Hepatocyte (in vitro differentiated cells): ENCODE measurements around the gene LRRIQ1. TPM values are rescaled to one million over a fixed set of nuclear protein-coding genes. Genes with fewer than 3 reads are reported as not detected.
"Not testable (repeated sequence)": the region's sequence is repeated elsewhere in the genome, so short reads cannot be mapped to it uniquely, and the experiment has no call there.

ENCODE experiments used
- DNase-seq: peaks from one replicate; pipeline ENCODE4 v3.0.0-alpha.2; 2016; ENCODE audit warnings: low spot score
- H2AFZ ChIP-seq: fragments of 200-600 bp; sonication (generic); 2 replicates; pipeline ENCODE4 v1.6.0; 2016; ENCODE audit warnings: antibody characterized with exemption, mild to moderate bottlenecking
- H3K27ac ChIP-seq: fragments of 200-600 bp; sonication (generic); 2 replicates; pipeline ENCODE4 v1.5.1; 2016; ENCODE audit warnings: mild to moderate bottlenecking
- H3K27me3 ChIP-seq: fragments of 200-600 bp; sonication (generic); 2 replicates; pipeline ENCODE4 v1.6.1; 2016
- H3K36me3 ChIP-seq: fragments of 200-600 bp; sonication (generic); replicated peaks from 2 replicates; pipeline ENCODE4 v1.5.1; 2016; ENCODE audit warnings: low read depth; ENCODE audit not compliant: insufficient read depth
- H3K4me1 ChIP-seq: fragments of 200-600 bp; sonication (generic); 2 replicates; pipeline ENCODE4 v1.5.1; 2016; ENCODE audit warnings: mild to moderate bottlenecking, moderate library complexity; ENCODE audit not compliant: insufficient read depth
- H3K4me2 ChIP-seq: fragments of 200-600 bp; sonication (generic); 2 replicates; pipeline ENCODE4 v1.6.0; 2016
- H3K4me3 ChIP-seq: fragments of 200-600 bp; sonication (generic); 2 replicates; pipeline ENCODE4 v1.5.1; 2016; ENCODE audit warnings: mild to moderate bottlenecking
- H3K79me2 ChIP-seq: fragments of 200-600 bp; sonication (generic); 2 replicates; pipeline ENCODE4 v1.6.0; 2017; ENCODE audit warnings: mild to moderate bottlenecking
- H3K9me2 ChIP-seq: fragments of 200-600 bp; sonication (generic); replicated peaks from 2 replicates; pipeline ENCODE4 v1.6.0; 2017; ENCODE audit warnings: mild to moderate bottlenecking; ENCODE audit not compliant: insufficient read depth
- H3K9me3 ChIP-seq: fragments of 200-600 bp; sonication (generic); 2 replicates; pipeline ENCODE4 v1.5.1; 2016; ENCODE audit warnings: low read depth, mild to moderate bottlenecking
- H4K20me1 ChIP-seq: fragments of 200-600 bp; sonication (generic); 2 replicates; pipeline ENCODE4 v1.6.0; 2016; ENCODE audit warnings: mild to moderate bottlenecking; ENCODE audit not compliant: insufficient read depth, poor library complexity, severe bottlenecking
- EZH2 ChIP-seq: fragments of 200-600 bp; sonication (generic); IDR thresholded peaks from 2 replicates; pipeline ENCODE4 v1.6.1; 2016; ENCODE audit warnings: antibody characterized with exemption, mild to moderate bottlenecking, borderline replicate concordance
- EZH2phosphoT487 ChIP-seq: fragments of 200-600 bp; sonication (generic); IDR thresholded peaks from one replicate; pipeline ENCODE4 v1.6.1; 2018; ENCODE audit warnings: antibody characterized with exemption, mild to moderate bottlenecking, low read depth, moderate library complexity; ENCODE audit not compliant: unreplicated experiment, severe bottlenecking
- WGBS: methylation state at CpG from one replicate; pipeline ENCODE4 v1.1.6; 2016; ENCODE audit warnings: low lambda C conversion rate; ENCODE audit errors: missing lambda C conversion rate; 5-methylcytosine and 5-hydroxymethylcytosine counted together
- polyA plus RNA-seq: library from polyadenylated mRNA; unstranded; fragments of >200 nt; fragmentation: Nextera tagmentation; extraction: Ambion mirVana; gene quantifications from 2 replicates; pipeline ENCODE4 v1.2.1, GENCODE V29; 2016
- total RNA-seq: library from RNA; depleted of rRNA; stranded (reverse); fragments of >200 nt; gene quantifications from 2 replicates; pipeline ENCODE4 v1.2.3, GENCODE V29; 2014
- TF ChIP-seq, protein P1 (sequence below): fragments of 200-600 bp; sonication (generic); IDR thresholded peaks from 2 replicates; pipeline ENCODE4 v1.5.1; 2016; ENCODE audit warnings: antibody characterized with exemption, mild to moderate bottlenecking; ENCODE audit not compliant: poor library complexity

The LRRIQ1 gene
- total and polyA plus RNA-seq, 2 experiments from 2014 or later, result 0.07 to 0.13 TPM

DNA sequence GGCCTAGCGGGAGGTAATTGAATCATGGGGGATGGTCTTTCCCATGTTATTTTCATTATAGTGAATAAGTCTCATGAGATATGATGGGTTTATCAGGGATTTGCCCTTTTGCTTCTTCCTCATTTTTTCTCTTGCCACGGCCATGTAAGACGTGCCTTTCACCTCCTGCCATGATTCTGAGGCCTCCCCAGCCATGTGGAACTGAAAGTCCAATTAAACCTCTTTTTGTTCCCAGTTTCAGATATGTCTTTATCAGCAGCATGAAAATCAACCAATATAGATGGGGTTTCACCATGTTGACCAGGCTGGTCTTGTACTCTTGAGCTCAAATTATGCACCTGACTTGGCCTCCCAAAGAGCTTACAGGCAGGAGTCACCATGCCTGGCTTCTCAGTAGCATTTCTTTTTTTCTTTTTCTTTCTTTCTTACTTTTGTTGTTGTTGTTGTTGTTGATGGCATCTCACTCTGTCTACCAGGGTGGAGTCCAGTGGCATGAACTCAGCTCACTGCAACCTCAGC, 33.3 kb upstream of the LRRIQ1 start:
- Histone ChIP-seq H4K20me1 (no peaks in the 10 kb centered on the region), H3K4me3 (no peak overlapping the region), H3K27me3 (no peaks in the 10 kb centered on the region), H3K4me2 (no peak overlapping the region), H2AFZ (no peak overlapping the region), H3K9me2 (no peaks in the 10 kb centered on the region), H3K36me3 (no peaks in the 10 kb centered on the region), H3K9me3 (no peaks in the 10 kb centered on the region), H3K4me1 (no peaks in the 10 kb centered on the region), H3K79me2 (no peaks in the 10 kb centered on the region), H3K27ac (no peak overlapping the region)
- DNase-seq, result no peak
- 83% methylated on average over 3 of the region's 3 CpGs for WGBS
- TF ChIP-seq, protein P1, sequence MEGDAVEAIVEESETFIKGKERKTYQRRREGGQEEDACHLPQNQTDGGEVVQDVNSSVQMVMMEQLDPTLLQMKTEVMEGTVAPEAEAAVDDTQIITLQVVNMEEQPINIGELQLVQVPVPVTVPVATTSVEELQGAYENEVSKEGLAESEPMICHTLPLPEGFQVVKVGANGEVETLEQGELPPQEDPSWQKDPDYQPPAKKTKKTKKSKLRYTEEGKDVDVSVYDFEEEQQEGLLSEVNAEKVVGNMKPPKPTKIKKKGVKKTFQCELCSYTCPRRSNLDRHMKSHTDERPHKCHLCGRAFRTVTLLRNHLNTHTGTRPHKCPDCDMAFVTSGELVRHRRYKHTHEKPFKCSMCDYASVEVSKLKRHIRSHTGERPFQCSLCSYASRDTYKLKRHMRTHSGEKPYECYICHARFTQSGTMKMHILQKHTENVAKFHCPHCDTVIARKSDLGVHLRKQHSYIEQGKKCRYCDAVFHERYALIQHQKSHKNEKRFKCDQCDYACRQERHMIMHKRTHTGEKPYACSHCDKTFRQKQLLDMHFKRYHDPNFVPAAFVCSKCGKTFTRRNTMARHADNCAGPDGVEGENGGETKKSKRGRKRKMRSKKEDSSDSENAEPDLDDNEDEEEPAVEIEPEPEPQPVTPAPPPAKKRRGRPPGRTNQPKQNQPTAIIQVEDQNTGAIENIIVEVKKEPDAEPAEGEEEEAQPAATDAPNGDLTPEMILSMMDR, result no peak
- TF ChIP-seq EZH2 (no peak), EZH2phosphoT487 (no peak)

DNA sequence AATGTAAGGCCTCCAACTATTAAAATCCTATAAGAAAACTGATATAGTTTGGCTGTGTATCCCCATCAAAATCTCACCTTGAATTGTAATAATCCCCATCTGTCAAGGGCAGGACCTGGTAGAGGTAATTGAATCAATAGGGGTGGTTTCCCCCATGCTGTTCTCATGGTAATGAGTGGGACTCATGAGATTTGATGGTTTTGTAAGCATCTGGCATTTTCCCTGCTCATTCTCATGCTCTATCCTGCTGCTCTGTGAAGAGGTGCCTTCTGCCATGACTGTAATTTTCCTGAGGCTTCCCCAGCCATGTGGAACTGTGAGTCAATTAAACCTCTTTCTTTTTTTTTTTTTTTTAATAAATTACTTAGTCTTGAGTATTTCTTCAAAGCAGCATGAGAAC, 31.9 kb upstream of the LRRIQ1 start:
- Histone ChIP-seq H3K4me2 (no peak overlapping the region), H3K79me2 (no peaks in the 10 kb centered on the region), H3K4me3 (no peak overlapping the region), H4K20me1 (no peaks in the 10 kb centered on the region), H3K4me1 (no peaks in the 10 kb centered on the region), H2AFZ (no peak overlapping the region), H3K9me2 (no peaks in the 10 kb centered on the region), H3K27me3 (no peaks in the 10 kb centered on the region), H3K9me3 (no peaks in the 10 kb centered on the region), H3K27ac (no peak overlapping the region), H3K36me3 (no peaks in the 10 kb centered on the region)
- TF ChIP-seq, protein P1, result no peak
- TF ChIP-seq EZH2, result no peak
- DNase-seq, result no peak

- 58% methylated on average over 2 of the region's 2 CpGs for WGBS
These were observed 31.1 kb upstream of the LRRIQ1 start for GRCh38 chr12:85005047-85005446.

DNA sequence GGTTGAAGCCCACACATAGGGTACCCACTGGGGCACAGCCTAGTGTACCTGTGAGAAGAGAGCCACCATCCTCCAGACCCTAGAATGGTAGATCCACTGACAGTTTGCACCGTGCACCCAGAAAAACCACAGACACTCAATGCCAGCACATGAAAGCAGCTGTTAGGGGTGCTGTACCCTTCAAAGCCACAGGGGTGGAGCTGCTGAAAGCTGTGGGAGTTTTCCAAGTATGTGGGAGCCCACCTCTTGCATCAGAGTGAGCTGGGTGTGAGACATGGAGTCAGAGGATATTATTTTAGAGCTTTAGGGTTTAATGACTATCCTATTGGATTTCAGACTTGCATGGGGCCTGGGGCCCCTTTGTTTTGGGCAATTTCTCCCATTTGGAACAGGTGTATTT, 30.5 kb upstream of the LRRIQ1 start:
- no peak for TF ChIP-seq EZH2phosphoT487
- TF ChIP-seq EZH2, result no peak
- TF ChIP-seq, protein P1, result no peak
- WGBS, result 100% methylated on average over 1 of the region's 1 CpG
- no peak overlapping the region for H3K4me3 ChIP-seq
- H3K9me2 ChIP-seq, result no peaks in the 10 kb centered on the region
- no peaks in the 10 kb centered on the region for H3K9me3 ChIP-seq
- H4K20me1 ChIP-seq, result no peaks in the 10 kb centered on the region
- H3K27ac ChIP-seq, result no peak overlapping the region
- no peaks in the 10 kb centered on the region for H3K79me2 ChIP-seq
- DNase-seq, result no peak
- no peaks in the 10 kb centered on the region for H3K36me3 ChIP-seq
- H3K4me2 ChIP-seq, result no peak overlapping the region
- H3K27me3 ChIP-seq, result no peaks in the 10 kb centered on the region
- no peak overlapping the region for H2AFZ ChIP-seq
- no peaks in the 10 kb centered on the region for H3K4me1 ChIP-seq

More at GRCh38 chr12:85005047-85005446, 31.1 kb upstream of the LRRIQ1 start:
- not testable (repeated sequence) for H3K4me1 ChIP-seq, H4K20me1 ChIP-seq, H3K4me2 ChIP-seq, H3K27ac ChIP-seq, DNase-seq, H3K4me3 ChIP-seq, H3K36me3 ChIP-seq, H3K9me3 ChIP-seq, H3K9me2 ChIP-seq, H3K27me3 ChIP-seq, H2AFZ ChIP-seq, H3K79me2 ChIP-seq
